HCT116 (cell line): ENCODE data around the gene METTL17. TPM values are rescaled to one million over a fixed set of nuclear protein-coding genes. Genes with fewer than 3 reads are reported as not detected.

ENCODE experiments used
- ATAC-seq: fragments of 200-7000 bp; cut with Tn5 transposase; 2 replicates; pipeline ENCODE4 v1.9.1; 2020; ENCODE audit warnings: mild to moderate bottlenecking, moderate library complexity
- BruUV-seq: library from RNA; stranded (reverse); fragments of 400-500 nt; replicated peaks from 2 replicates; lab custom pipeline; 2021; lab: Mats Ljungman, UMichigan
- CTCF ChIA-PET: fragments of 300-600 bp; sonication (Branson Sonifier 250); formaldehyde crosslinking; loops from one replicate; lab custom pipeline; 2021; ENCODE audit warnings: antibody characterized with exemption; lab: Charles Lee
- POLR2A ChIA-PET: fragments of 300-600, 350-600 bp; sonication (Branson Sonifier 250); formaldehyde crosslinking; loops from one replicate; lab custom pipeline; 2021; ENCODE audit warnings: antibody characterized with exemption; lab: Charles Lee
- RAD21 ChIA-PET, 2 experiments: fragments of 300-600 bp; sonication (Branson Sonifier 250); formaldehyde crosslinking; loops; one replicate each; lab custom pipeline; 2023; ENCODE audit warnings: low total read pairs in 2 of 2; ENCODE audit not compliant: uncharacterized antibody in 2 of 2, unreplicated experiment in 2 of 2, low non-redundant PET in 1 of 2; lab: Charles Lee
- DNase-seq: peaks from one replicate; pipeline ENCODE4 v3.0.0-alpha.2; 2010; ENCODE audit warnings: low read depth, low spot score
- H2AFZ ChIP-seq: fragments of 200-600 bp; shearing (Covaris generic), sonication (generic); 2 replicates; pipeline ENCODE4 v1.6.1; 2017; ENCODE audit warnings: low read depth, mixed run types, mixed read lengths, antibody characterized with exemption, low read length; ENCODE audit not compliant: poor library complexity, severe bottlenecking
- H3K27ac ChIP-seq: 2 replicates; pipeline ENCODE4 v1.5.1; 2012; ENCODE audit warnings: low read depth, low read length
- H3K27me3 ChIP-seq: fragments of 200-600 bp; sonication (generic); 2 replicates; pipeline ENCODE4 v1.6.1; 2016; ENCODE audit warnings: mixed run types, low read length, mixed read lengths; ENCODE audit not compliant: insufficient read depth
- H3K36me3 ChIP-seq, 2 experiments: fragments of 200-500 bp in 1 of 2; fragments of 200-600 bp in 1 of 2; sonication (Bioruptor generic) in 1 of 2; sonication (generic) in 1 of 2; 2 replicates each; pipeline versions ENCODE4 v1.5.1 to v1.6.1; 2014 to 2016; ENCODE audit warnings: low read length in 2 of 2, inconsistent platforms in 1 of 2, mixed read lengths in 1 of 2, mixed run types in 1 of 2; ENCODE audit not compliant: insufficient read depth in 2 of 2, control insufficient read depth in 1 of 2
- H3K4me1 ChIP-seq, 2 experiments: fragments of 200-600 bp in 1 of 2; sonication (generic) in 1 of 2; 2 replicates each; pipeline versions ENCODE4 v1.5.1 to v1.6.1; 2012 to 2017; ENCODE audit warnings: low read length in 2 of 2, inconsistent platforms in 1 of 2, mild to moderate bottlenecking in 1 of 2, mixed read lengths in 1 of 2, mixed run types in 1 of 2, moderate library complexity in 1 of 2; ENCODE audit not compliant: insufficient read depth in 2 of 2, control insufficient read depth in 1 of 2
- H3K4me2 ChIP-seq: fragments of 200-600 bp; sonication (generic); 2 replicates; pipeline ENCODE4 v1.6.1; 2017; ENCODE audit warnings: mixed run types, low read length, mixed read lengths
- H3K4me3 ChIP-seq, 2 experiments: fragments of 200-600 bp in 1 of 2; sonication (generic) in 1 of 2; replicated peaks in 1 of 2; 2 replicates each; pipeline ENCODE4 v1.5.1; 2011 to 2016; ENCODE audit warnings: low read length in 2 of 2, control low read depth in 1 of 2, low read depth in 1 of 2, mild to moderate bottlenecking in 1 of 2, mixed read lengths in 1 of 2, mixed run types in 1 of 2
- H3K79me2 ChIP-seq: fragments of 200-600 bp; sonication (generic); 2 replicates; pipeline ENCODE4 v1.6.1; 2017; ENCODE audit warnings: mild to moderate bottlenecking, mixed run types, low read length, moderate library complexity, mixed read lengths; ENCODE audit not compliant: insufficient read depth
- H3K9ac ChIP-seq: fragments of 200-600 bp; sonication (generic); 2 replicates; pipeline ENCODE4 v1.6.1; 2016; ENCODE audit warnings: low read length, mixed read lengths
- H3K9me2 ChIP-seq: fragments of 200-600 bp; sonication (generic), shearing (Covaris generic); 2 replicates; pipeline ENCODE4 v1.6.1; 2017; ENCODE audit warnings: mixed run types, mild to moderate bottlenecking, moderate library complexity; ENCODE audit not compliant: insufficient read depth
- H3K9me3 ChIP-seq, 2 experiments: fragments of 200-500 bp in 1 of 2; fragments of 200-600 bp in 1 of 2; sonication (Bioruptor generic) in 1 of 2; sonication (generic) in 1 of 2; 2 replicates each; pipeline ENCODE4 v1.6.1; 2014 to 2017; ENCODE audit warnings: low read length in 2 of 2, mixed read lengths in 2 of 2, inconsistent platforms in 1 of 2, low read depth in 1 of 2, mild to moderate bottlenecking in 1 of 2, mixed run types in 1 of 2, moderate library complexity in 1 of 2; ENCODE audit not compliant: control insufficient read depth in 1 of 2, insufficient read depth in 1 of 2
- H4K20me1 ChIP-seq: fragments of 200-600 bp; sonication (generic), shearing (Covaris generic); 2 replicates; pipeline ENCODE4 v1.6.1; 2017; ENCODE audit warnings: mixed run types, mild to moderate bottlenecking, moderate library complexity; ENCODE audit not compliant: insufficient read depth
- CBX3 ChIP-seq: IDR thresholded peaks from 2 replicates; pipeline ENCODE4 v1.6.1; 2012; ENCODE audit warnings: low read depth
- EGR1 ChIP-seq: IDR thresholded peaks from 2 replicates; pipeline ENCODE4 v1.6.1; 2012; ENCODE audit warnings: low read depth
- EZH2 ChIP-seq: fragments of 200-600 bp; sonication (generic); IDR thresholded peaks from 2 replicates; pipeline ENCODE4 v1.6.1; 2017; ENCODE audit warnings: antibody characterized with exemption, mixed run types
- JUND ChIP-seq: IDR thresholded peaks from 2 replicates; pipeline ENCODE4 v1.6.1; 2012
- POLR2AphosphoS5 ChIP-seq: IDR thresholded peaks from 2 replicates; pipeline ENCODE4 v1.6.1; 2011; ENCODE audit warnings: mild to moderate bottlenecking, low read depth, low read length, moderate library complexity
- SP1 ChIP-seq: IDR thresholded peaks from 2 replicates; pipeline ENCODE4 v1.6.1; 2012; ENCODE audit warnings: low read depth
- SRF ChIP-seq: IDR thresholded peaks from 2 replicates; pipeline ENCODE4 v1.6.1; 2012; ENCODE audit warnings: low read depth
- ZFX ChIP-seq: fragments of 450-650 bp; IDR thresholded peaks from 2 replicates; pipeline ENCODE4 v1.6.1; 2017
- intact Hi-C: fragments of 100-400 bp; cut with micrococcal nuclease; formaldehyde crosslinking; loops from 2 replicates; pipeline ENCODE4 v1.10.0; 2022
- total RNA-seq: library from RNA; stranded (reverse); gene quantifications from one replicate; pipeline ENCODE4 v1.2.1, GENCODE V29; 2021; ENCODE audit not compliant: unreplicated experiment
- TF ChIP-seq, protein P1 (sequence below): IDR thresholded peaks from 2 replicates; pipeline ENCODE4 v1.6.1; 2012; ENCODE audit warnings: low read depth
- TF ChIP-seq, protein P2 (sequence below): IDR thresholded peaks from 2 replicates; pipeline ENCODE4 v1.6.1; 2012
- TF ChIP-seq, protein P3 (sequence below), 3 experiments: fragments of 200-600 bp in 1 of 3; sonication (generic) in 1 of 3; IDR thresholded peaks in 2 of 3; conservative IDR thresholded peaks in 1 of 3; 2 replicates each; pipeline ENCODE4 v1.5.1; 2012 to 2017; ENCODE audit warnings: low read depth in 2 of 3, low read length in 2 of 3, antibody characterized with exemption in 1 of 3, borderline replicate concordance in 1 of 3, control low read depth in 1 of 3, mild to moderate bottlenecking in 1 of 3, mixed read lengths in 1 of 3, mixed run types in 1 of 3, moderate library complexity in 1 of 3; ENCODE audit not compliant: insufficient read depth in 1 of 3

The METTL17 gene
- total RNA-seq, 1 experiment from 2014 or later, result 93.5 TPM

DNA sequence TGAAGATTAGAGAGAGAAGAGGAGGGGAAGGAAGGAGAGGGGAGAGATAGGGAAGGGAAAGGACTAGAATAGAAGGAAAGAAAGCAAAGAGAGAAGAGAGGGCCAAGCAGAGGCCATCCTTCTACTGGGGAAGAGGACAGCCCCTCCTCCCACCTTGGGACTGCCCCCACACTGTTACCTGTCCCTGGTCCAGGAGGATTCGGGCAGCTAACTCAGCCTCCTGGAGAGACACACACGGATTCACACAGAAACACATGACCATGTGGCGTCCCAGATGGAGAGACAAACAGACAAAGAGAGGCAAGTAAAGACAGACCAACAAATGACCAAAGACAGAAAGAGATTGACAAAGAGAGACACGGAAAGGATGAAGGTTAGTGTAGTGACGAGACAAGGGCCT, 32.9 kb downstream of the METTL17 start:
- Histone ChIP-seq H3K79me2 (no peaks in the 10 kb centered on the region), H3K4me2 (no peak overlapping the region), H3K9me2 (no peaks in the 10 kb centered on the region), H3K9ac (no peak overlapping the region), H3K27ac (no peak overlapping the region), H3K36me3 (no peaks in the 10 kb centered on the region; a peak in 1 of 4 replicates), H2AFZ (no peak overlapping the region), H3K9me3 (no peaks in the 10 kb centered on the region), H4K20me1 (no peaks in the 10 kb centered on the region), H3K4me3 (no peak overlapping the region), H3K4me1 (peaks cover 14 to 21% of the 10 kb centered on the region in 2 experiments; a peak in 3 of 4 replicates), H3K27me3 (no peaks in the 10 kb centered on the region)
- ChIA-PET RAD21 (no interaction called here), CTCF (interaction anchor here (2.5 kb wide), 1 partner anchor 8 kb away, joined by 10 read pairs; no protein-coding TSS in a partner anchor), POLR2A (no interaction called here)
- intact Hi-C loops, result no loop called here
- no TSS peak for BruUV-seq
- DNase-seq (no peak), ATAC-seq (no peak)
- TF ChIP-seq JUND, result no peak
- TF ChIP-seq CBX3, result no peak
- TF ChIP-seq ZFX, result no peak
- TF ChIP-seq EGR1, result no peak
- TF ChIP-seq SP1, result no peak
- TF ChIP-seq POLR2AphosphoS5, result no peak
- TF ChIP-seq, protein P1, sequence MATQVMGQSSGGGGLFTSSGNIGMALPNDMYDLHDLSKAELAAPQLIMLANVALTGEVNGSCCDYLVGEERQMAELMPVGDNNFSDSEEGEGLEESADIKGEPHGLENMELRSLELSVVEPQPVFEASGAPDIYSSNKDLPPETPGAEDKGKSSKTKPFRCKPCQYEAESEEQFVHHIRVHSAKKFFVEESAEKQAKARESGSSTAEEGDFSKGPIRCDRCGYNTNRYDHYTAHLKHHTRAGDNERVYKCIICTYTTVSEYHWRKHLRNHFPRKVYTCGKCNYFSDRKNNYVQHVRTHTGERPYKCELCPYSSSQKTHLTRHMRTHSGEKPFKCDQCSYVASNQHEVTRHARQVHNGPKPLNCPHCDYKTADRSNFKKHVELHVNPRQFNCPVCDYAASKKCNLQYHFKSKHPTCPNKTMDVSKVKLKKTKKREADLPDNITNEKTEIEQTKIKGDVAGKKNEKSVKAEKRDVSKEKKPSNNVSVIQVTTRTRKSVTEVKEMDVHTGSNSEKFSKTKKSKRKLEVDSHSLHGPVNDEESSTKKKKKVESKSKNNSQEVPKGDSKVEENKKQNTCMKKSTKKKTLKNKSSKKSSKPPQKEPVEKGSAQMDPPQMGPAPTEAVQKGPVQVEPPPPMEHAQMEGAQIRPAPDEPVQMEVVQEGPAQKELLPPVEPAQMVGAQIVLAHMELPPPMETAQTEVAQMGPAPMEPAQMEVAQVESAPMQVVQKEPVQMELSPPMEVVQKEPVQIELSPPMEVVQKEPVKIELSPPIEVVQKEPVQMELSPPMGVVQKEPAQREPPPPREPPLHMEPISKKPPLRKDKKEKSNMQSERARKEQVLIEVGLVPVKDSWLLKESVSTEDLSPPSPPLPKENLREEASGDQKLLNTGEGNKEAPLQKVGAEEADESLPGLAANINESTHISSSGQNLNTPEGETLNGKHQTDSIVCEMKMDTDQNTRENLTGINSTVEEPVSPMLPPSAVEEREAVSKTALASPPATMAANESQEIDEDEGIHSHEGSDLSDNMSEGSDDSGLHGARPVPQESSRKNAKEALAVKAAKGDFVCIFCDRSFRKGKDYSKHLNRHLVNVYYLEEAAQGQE, result no peak
- no peak for TF ChIP-seq SRF

DNA sequence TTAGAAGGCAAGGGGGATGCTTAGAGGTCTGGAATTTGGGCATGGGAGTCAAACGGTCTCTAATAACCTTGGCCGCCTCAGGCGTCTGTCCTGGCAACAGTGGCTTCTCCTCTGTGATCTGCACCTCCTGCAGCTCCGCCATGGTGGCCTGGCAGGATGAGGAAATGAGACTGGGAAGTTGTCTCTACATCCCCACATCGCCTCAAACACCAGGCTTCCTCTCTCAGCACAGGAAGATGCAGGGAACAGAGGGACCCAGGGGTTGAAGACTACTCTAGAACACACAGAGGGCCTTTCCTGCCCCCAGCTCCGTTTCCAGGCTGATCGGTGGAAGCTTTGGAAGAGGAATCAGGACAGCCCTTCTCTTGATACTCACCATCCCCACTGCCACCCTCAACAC, 33.4 kb downstream of the METTL17 start:
- Histone ChIP-seq H3K79me2 (no peaks in the 10 kb centered on the region), H3K9me2 (no peaks in the 10 kb centered on the region), H3K4me3 (no peak overlapping the region), H3K4me1 (peaks cover 14 to 21% of the 10 kb centered on the region in 2 experiments; a peak in 3 of 4 replicates), H3K4me2 (no peak overlapping the region), H3K27ac (no peak overlapping the region), H4K20me1 (no peaks in the 10 kb centered on the region), H3K27me3 (no peaks in the 10 kb centered on the region), H3K9me3 (no peaks in the 10 kb centered on the region), H3K9ac (no peak overlapping the region), H2AFZ (no peak overlapping the region), H3K36me3 (no peaks in the 10 kb centered on the region; a peak in 1 of 4 replicates)
- ChIA-PET CTCF (interaction anchor here (2.5 kb wide), 1 partner anchor 9 kb away, joined by 10 read pairs; no protein-coding TSS in a partner anchor), POLR2A (no interaction called here), RAD21 (no interaction called here)
- no peak for DNase-seq
- BruUV-seq, result no TSS peak
- ATAC-seq, result no peak
- intact Hi-C loops, result no loop called here
- TF ChIP-seq SRF (no peak), ZFX (no peak), EZH2 (no peak), JUND (no peak), SP1 (no peak)
- TF ChIP-seq, protein P2, sequence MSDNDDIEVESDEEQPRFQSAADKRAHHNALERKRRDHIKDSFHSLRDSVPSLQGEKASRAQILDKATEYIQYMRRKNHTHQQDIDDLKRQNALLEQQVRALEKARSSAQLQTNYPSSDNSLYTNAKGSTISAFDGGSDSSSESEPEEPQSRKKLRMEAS, result no peak
- TF ChIP-seq, protein P1, result no peak
- TF ChIP-seq, protein P3, sequence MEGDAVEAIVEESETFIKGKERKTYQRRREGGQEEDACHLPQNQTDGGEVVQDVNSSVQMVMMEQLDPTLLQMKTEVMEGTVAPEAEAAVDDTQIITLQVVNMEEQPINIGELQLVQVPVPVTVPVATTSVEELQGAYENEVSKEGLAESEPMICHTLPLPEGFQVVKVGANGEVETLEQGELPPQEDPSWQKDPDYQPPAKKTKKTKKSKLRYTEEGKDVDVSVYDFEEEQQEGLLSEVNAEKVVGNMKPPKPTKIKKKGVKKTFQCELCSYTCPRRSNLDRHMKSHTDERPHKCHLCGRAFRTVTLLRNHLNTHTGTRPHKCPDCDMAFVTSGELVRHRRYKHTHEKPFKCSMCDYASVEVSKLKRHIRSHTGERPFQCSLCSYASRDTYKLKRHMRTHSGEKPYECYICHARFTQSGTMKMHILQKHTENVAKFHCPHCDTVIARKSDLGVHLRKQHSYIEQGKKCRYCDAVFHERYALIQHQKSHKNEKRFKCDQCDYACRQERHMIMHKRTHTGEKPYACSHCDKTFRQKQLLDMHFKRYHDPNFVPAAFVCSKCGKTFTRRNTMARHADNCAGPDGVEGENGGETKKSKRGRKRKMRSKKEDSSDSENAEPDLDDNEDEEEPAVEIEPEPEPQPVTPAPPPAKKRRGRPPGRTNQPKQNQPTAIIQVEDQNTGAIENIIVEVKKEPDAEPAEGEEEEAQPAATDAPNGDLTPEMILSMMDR (IDR thresholded peaks at IDR 0.05 in 2 of 3, conservative IDR thresholded peaks at IDR 0.05 in 1 of 3; ENCODE audit: borderline replicate concordance in 1 of 3, insufficient read depth in 1 of 3, low read depth in 2 of 3, low read length in 2 of 3), result no peak
